CD4-positive, alpha-beta memory T cell (primary cell): ENCODE measurements around the gene NOVA2. TPM values are rescaled to one million over a fixed set of nuclear protein-coding genes. Genes with fewer than 3 reads are reported as not detected.

Experiments used
- CTCF ChIA-PET: fragments of 350-600 bp; sonication (Branson Sonifier 250); formaldehyde crosslinking; loops from one replicate; lab custom pipeline; 2021; ENCODE audit warnings: inconsistent platforms; ENCODE audit not compliant: partially characterized antibody; lab: Charles Lee
- POLR2A ChIA-PET: fragments of 350-600 bp; sonication (Branson Sonifier 250); formaldehyde crosslinking; loops from one replicate; lab custom pipeline; 2021; ENCODE audit not compliant: partially characterized antibody; lab: Charles Lee
- DNase-seq, 5 donors: peaks; one replicate each; pipeline versions ENCODE4 v3.0.0 to v3.0.0-alpha.2; 2020 to 2022; ENCODE audit warnings: mixed read lengths in 1 of 5
- H3K27ac ChIP-seq: one replicate; pipeline ENCODE4 v1.7.0; 2013; ENCODE audit warnings: low read depth, low read length
- H3K27me3 ChIP-seq: 2 replicates; pipeline ENCODE4 v1.7.0; 2013; ENCODE audit warnings: mild to moderate bottlenecking, low read length, moderate library complexity; ENCODE audit not compliant: insufficient read depth
- H3K36me3 ChIP-seq: 2 replicates; pipeline ENCODE4 v1.7.0; 2013; ENCODE audit warnings: mild to moderate bottlenecking, low read length, moderate library complexity; ENCODE audit not compliant: insufficient read depth
- H3K4me1 ChIP-seq: 2 replicates; pipeline ENCODE4 v1.7.0; 2013; ENCODE audit warnings: mild to moderate bottlenecking, low read length, moderate library complexity; ENCODE audit not compliant: insufficient read depth
- H3K4me3 ChIP-seq, 2 donors: one replicate each; pipeline ENCODE4 v1.7.0; 2013; ENCODE audit warnings: low read length in 2 of 2, mild to moderate bottlenecking in 1 of 2
- H3K9me3 ChIP-seq, 2 donors: one replicate each; pipeline ENCODE4 v1.7.0; 2013; ENCODE audit warnings: low read length in 2 of 2, control low read depth in 1 of 2; ENCODE audit not compliant: control insufficient read depth in 1 of 2
- H3K27ac Mint-ChIP-seq, 7 donors: one replicate each; pipeline ENCODE4 v1.8.0; 2020 to 2021; ENCODE audit warnings: mixed read lengths in 7 of 7, mild to moderate bottlenecking in 6 of 7, inconsistent platforms in 3 of 7, moderate library complexity in 3 of 7
- H3K27me3 Mint-ChIP-seq, 2 donors: one replicate each; pipeline ENCODE4 v1.8.0; 2020 to 2021; ENCODE audit warnings: mixed read lengths in 2 of 2
- H3K36me3 Mint-ChIP-seq, 2 donors: one replicate each; pipeline ENCODE4 v1.8.0; 2020 to 2021; ENCODE audit warnings: mixed read lengths in 2 of 2, inconsistent platforms in 1 of 2, mild to moderate bottlenecking in 1 of 2
- H3K4me1 Mint-ChIP-seq, 4 donors: one replicate each; pipeline ENCODE4 v1.8.0; 2020 to 2021; ENCODE audit warnings: mixed read lengths in 4 of 4, mild to moderate bottlenecking in 1 of 4
- H3K4me3 Mint-ChIP-seq, 8 donors: one replicate each; pipeline ENCODE4 v1.8.0; 2020 to 2021; ENCODE audit warnings: mixed read lengths in 8 of 8, mild to moderate bottlenecking in 7 of 8, moderate library complexity in 6 of 8, inconsistent platforms in 3 of 8
- H3K9me3 Mint-ChIP-seq, 8 donors: one replicate each; pipeline ENCODE4 v1.8.0; 2020 to 2021; ENCODE audit warnings: mixed read lengths in 8 of 8, mild to moderate bottlenecking in 5 of 8, inconsistent platforms in 3 of 8, moderate library complexity in 1 of 8
- intact Hi-C: fragments of 100-400 bp; cut with micrococcal nuclease; formaldehyde crosslinking; loops from one replicate; pipeline ENCODE4 v1.15.1; 2023
- polyA plus RNA-seq, 2 donors: library from polyadenylated mRNA; unstranded; fragments of 300-500 nt; fragmentation: Illumina TruSeq; gene quantifications; one replicate each; pipeline ENCODE4 v1.2.3, GENCODE V29; 2021
- total RNA-seq, 2 experiments: library from RNA; stranded (reverse); gene quantifications; one replicate each; pipeline ENCODE4 v1.2.3, GENCODE V29; 2021

NOVA2 gene
- total and polyA plus RNA-seq, 4 experiments from 2014 or later, result not detected

GRCh38 chr19:45959517-45960025 is 14.1 kb downstream of the NOVA2 start:
- no peak overlapping the region for H3K27ac Mint-ChIP-seq
- ChIA-PET CTCF (no interaction called here), POLR2A (no interaction called here)
- H3K9me3 Mint-ChIP-seq, result peaks cover 0 to 5% (median 0%) of the 10 kb centered on the region in 8 donors
- no peak overlapping the region for H3K4me3 ChIP-seq
- H3K9me3 ChIP-seq, result no peaks in the 10 kb centered on the region
- DNase-seq, result no peak
- intact Hi-C loops, result no loop called here
- no peaks in the 10 kb centered on the region for H3K4me1 ChIP-seq
- H3K27ac ChIP-seq, result no peak overlapping the region
- H3K27me3 Mint-ChIP-seq, result peaks cover 29 to 50% of the 10 kb centered on the region in 2 donors
- H3K36me3 ChIP-seq, result no peaks in the 10 kb centered on the region
- H3K4me1 Mint-ChIP-seq, result peaks cover 0 to 8% (median 2%) of the 10 kb centered on the region in 4 donors
- H3K36me3 Mint-ChIP-seq, result no peaks in the 10 kb centered on the region
- peaks cover 5% of the 10 kb centered on the region for H3K27me3 ChIP-seq
- H3K4me3 Mint-ChIP-seq, result no peak overlapping the region

GRCh38 chr19:45958769-45959516 is 14.7 kb downstream of the NOVA2 start:
- Mint-ChIP-seq H3K27ac (no peak overlapping the region), H3K36me3 (no peaks in the 10 kb centered on the region), H3K27me3 (peaks cover 29 to 52% of the 10 kb centered on the region in 2 donors), H3K4me3 (no peak overlapping the region), H3K4me1 (peaks cover 0 to 8% (median 2%) of the 10 kb centered on the region in 4 donors), H3K9me3 (peaks cover 0 to 5% (median 0%) of the 10 kb centered on the region in 8 donors)
- POLR2A ChIA-PET, result no interaction called here
- CTCF ChIA-PET, result no interaction called here
- no peaks in the 10 kb centered on the region for H3K4me1 ChIP-seq
- peaks cover 5% of the 10 kb centered on the region for H3K27me3 ChIP-seq
- no peak overlapping the region for H3K27ac ChIP-seq
- no peak for DNase-seq
- H3K4me3 ChIP-seq, result no peak overlapping the region
- no peaks in the 10 kb centered on the region for H3K9me3 ChIP-seq
- H3K36me3 ChIP-seq, result no peaks in the 10 kb centered on the region
- intact Hi-C loops, result no loop called here

GRCh38 chr19:45958320-45958719 is 15.3 kb downstream of the NOVA2 start:
- H3K27me3 ChIP-seq, result peaks cover 5% of the 10 kb centered on the region
- H3K27me3 Mint-ChIP-seq, result peaks cover 30 to 53% of the 10 kb centered on the region in 2 donors
- no peak for DNase-seq
- CTCF ChIA-PET, result no interaction called here
- H3K4me1 ChIP-seq, result peaks cover under 1% of the 10 kb centered on the region
- H3K36me3 Mint-ChIP-seq, result no peaks in the 10 kb centered on the region
- no peak overlapping the region for H3K4me3 ChIP-seq
- no peaks in the 10 kb centered on the region for H3K36me3 ChIP-seq
- H3K9me3 ChIP-seq, result no peaks in the 10 kb centered on the region
- H3K27ac Mint-ChIP-seq, result no peak overlapping the region
- H3K27ac ChIP-seq, result no peak overlapping the region
- no peak overlapping the region for H3K4me3 Mint-ChIP-seq
- intact Hi-C loops, result no loop called here
- POLR2A ChIA-PET, result no interaction called here
- peaks cover under 1 to 12% (median 3%) of the 10 kb centered on the region in 4 donors for H3K4me1 Mint-ChIP-seq
- peaks cover 0 to 5% (median under 1%) of the 10 kb centered on the region in 8 donors for H3K9me3 Mint-ChIP-seq

GRCh38 chr19:45955905-45956608 is 17.6 kb downstream of the NOVA2 start:
- ChIA-PET CTCF (no interaction called here), POLR2A (no interaction called here)
- H3K4me1 Mint-ChIP-seq, result peaks cover 4 to 26% (median 7%) of the 10 kb centered on the region in 4 donors
- Histone ChIP-seq H3K9me3 (no peaks in the 10 kb centered on the region), H3K27me3 (peaks cover 5% of the 10 kb centered on the region), H3K4me1 (peaks cover 11% of the 10 kb centered on the region), H3K36me3 (no peaks in the 10 kb centered on the region), H3K27ac (no peak overlapping the region), H3K4me3 (no peak overlapping the region)
- peaks cover 0 to 6% (median under 1%) of the 10 kb centered on the region in 8 donors for H3K9me3 Mint-ChIP-seq
- no peak for DNase-seq
- intact Hi-C loops, result no loop called here
- H3K36me3 Mint-ChIP-seq, result no peaks in the 10 kb centered on the region
- no peak overlapping the region for H3K27ac Mint-ChIP-seq
- no peak overlapping the region for H3K4me3 Mint-ChIP-seq
- peaks cover 21 to 52% of the 10 kb centered on the region in 2 donors for H3K27me3 Mint-ChIP-seq

GRCh38 chr19:45954156-45954555 is 19.5 kb downstream of the NOVA2 start:
- H3K27me3 Mint-ChIP-seq, result peaks cover 23 to 42% of the 10 kb centered on the region in 2 donors
- H3K27me3 ChIP-seq, result peaks cover 5% of the 10 kb centered on the region
- no peak overlapping the region for H3K27ac Mint-ChIP-seq
- H3K9me3 ChIP-seq, result no peaks in the 10 kb centered on the region
- ChIA-PET POLR2A (no interaction called here), CTCF (no interaction called here)
- intact Hi-C loops, result no loop called here
- H3K4me3 Mint-ChIP-seq, result no peak overlapping the region
- no peak overlapping the region for H3K27ac ChIP-seq
- peaks cover 0 to 6% (median 3%) of the 10 kb centered on the region in 8 donors for H3K9me3 Mint-ChIP-seq
- no peaks in the 10 kb centered on the region for H3K36me3 ChIP-seq
- DNase-seq, result no peak
- no peaks in the 10 kb centered on the region for H3K36me3 Mint-ChIP-seq
- H3K4me1 ChIP-seq, result peaks cover 11% of the 10 kb centered on the region
- no peak overlapping the region for H3K4me3 ChIP-seq
- H3K4me1 Mint-ChIP-seq, result peaks cover 4 to 26% (median 7%) of the 10 kb centered on the region in 4 donors

GRCh38 chr19:45953676-45954075 is 20.0 kb downstream of the NOVA2 start:
- no peak overlapping the region for H3K27ac Mint-ChIP-seq
- DNase-seq, result no peak
- POLR2A ChIA-PET, result no interaction called here
- peaks cover 4 to 26% (median 7%) of the 10 kb centered on the region in 4 donors for H3K4me1 Mint-ChIP-seq
- H3K4me1 ChIP-seq, result peaks cover 11% of the 10 kb centered on the region
- no peaks in the 10 kb centered on the region for H3K36me3 Mint-ChIP-seq
- H3K4me3 ChIP-seq, result no peak overlapping the region
- intact Hi-C loops, result no loop called here
- H3K27ac ChIP-seq, result no peak overlapping the region
- H3K27me3 Mint-ChIP-seq, result peaks cover 24 to 39% of the 10 kb centered on the region in 2 donors
- no peaks in the 10 kb centered on the region for H3K36me3 ChIP-seq
- no peaks in the 10 kb centered on the region for H3K9me3 ChIP-seq
- H3K4me3 Mint-ChIP-seq, result peak overlapping the region in 2 of 8 donors; percentile 43 to 81
- H3K9me3 Mint-ChIP-seq, result peaks cover 0 to 6% (median 3%) of the 10 kb centered on the region in 8 donors
- H3K27me3 ChIP-seq, result no peaks in the 10 kb centered on the region
- CTCF ChIA-PET, result no interaction called here
